Thyroid gland (tissue), 4 donors: ENCODE results near the gene MAP3K5. TPM values are rescaled to one million over a fixed set of nuclear protein-coding genes. Genes with fewer than 3 reads are reported as not detected.

Experiments
- DNase-seq, 2 donors: peaks; one replicate each; pipeline ENCODE4 v3.0.0-alpha.2; 2019
- H3K27ac ChIP-seq, 3 donors: fragments of 200-600 bp; sonication (generic); 1 replicate in 2 of 3; 2 replicates in 1 of 3; pipeline ENCODE4 v1.5.1; 2016 to 2019; ENCODE audit warnings: mild to moderate bottlenecking in 1 of 3, moderate library complexity in 1 of 3
- H3K27me3 ChIP-seq: fragments of 200-600 bp; sonication (generic); one replicate; pipeline ENCODE4 v1.5.1; 2019
- H3K36me3 ChIP-seq, 2 donors: fragments of 200-600 bp; sonication (generic); one replicate each; pipeline ENCODE4 v1.5.1; 2016 to 2019
- H3K4me1 ChIP-seq, 2 donors: fragments of 200-600 bp; sonication (generic); one replicate each; pipeline ENCODE4 v1.5.1; 2017 to 2019
- H3K4me3 ChIP-seq, 3 donors: fragments of 200-600 bp; sonication (generic); replicated peaks in 1 of 3; 1 replicate in 2 of 3; 2 replicates in 1 of 3; pipeline ENCODE4 v1.5.1; 2016; ENCODE audit warnings: mild to moderate bottlenecking in 1 of 3
- H3K9me3 ChIP-seq: fragments of 200-600 bp; sonication (generic); one replicate; pipeline ENCODE4 v1.5.1; 2017
- POLR2A ChIP-seq, 2 donors: fragments of 450-650 bp; IDR thresholded peaks; one replicate each; pipeline ENCODE4 v1.6.1; 2017; ENCODE audit warnings: antibody characterized with exemption in 2 of 2, mild to moderate bottlenecking in 2 of 2, moderate library complexity in 1 of 2
- WGBS, 2 donors: methylation state at CpG; one replicate each; pipeline ENCODE4 v1.1.5; 2017; 5-methylcytosine and 5-hydroxymethylcytosine counted together
- intact Hi-C: fragments of 100-400 bp; cut with DNase I; formaldehyde crosslinking; loops from one replicate; pipeline ENCODE4 v1.15.1; 2023
- total RNA-seq, 4 donors: library from RNA; depleted of rRNA; stranded (reverse); fragments of >200 nt; gene quantifications; one replicate each; pipeline ENCODE4 v1.2.3, GENCODE V29; 2016
- TF ChIP-seq, protein P1 (sequence below), 6 experiments: fragments of 200-600 bp in 3 of 6; fragments of 450-650 bp in 3 of 6; sonication (generic) in 3 of 6; IDR thresholded peaks; one replicate each; pipeline ENCODE4 v1.5.1; 2016 to 2019; ENCODE audit warnings: antibody characterized with exemption in 6 of 6, mild to moderate bottlenecking in 2 of 6, inconsistent platforms in 1 of 6, moderate library complexity in 1 of 6

MAP3K5 gene
- total RNA-seq, 4 donors from 2014 or later: 28.1 to 68.0 (median 46.5) TPM

DNA sequence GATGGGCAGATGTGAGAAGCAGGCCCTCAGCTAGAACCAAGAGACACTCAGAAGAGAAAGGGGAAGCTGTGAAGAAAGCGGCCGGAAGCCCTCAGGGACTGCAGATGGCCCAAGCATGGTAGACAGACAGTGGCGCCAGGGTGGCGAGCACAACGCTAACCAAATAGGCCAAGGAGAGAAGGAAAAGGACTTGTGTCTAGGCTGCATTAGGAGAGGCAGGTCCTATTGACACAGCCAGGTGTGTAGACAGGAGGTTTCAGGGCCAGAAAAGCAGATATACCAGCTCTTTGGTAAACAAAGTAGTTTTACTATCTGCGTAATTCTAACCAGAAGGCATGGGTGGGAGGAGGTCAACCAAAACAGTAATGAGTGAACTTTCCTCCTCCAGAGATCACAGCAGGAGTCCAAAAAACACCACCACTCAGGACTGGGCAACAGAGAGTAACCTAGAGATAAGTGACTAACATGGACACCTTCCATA lies 226.2 kb downstream of the MAP3K5 start:
- intact Hi-C loops: no loop called here
- Histone ChIP-seq H3K27me3 (no peaks in the 10 kb centered on the region), H3K9me3 (no peaks in the 10 kb centered on the region), H3K36me3 (peaks cover 5 to 10% of the 10 kb centered on the region in 2 donors), H3K27ac (no peak overlapping the region), H3K4me1 (no peaks in the 10 kb centered on the region), H3K4me3 (no peak overlapping the region)
- no peak for DNase-seq
- WGBS, 2 donors: 94 to 95% methylated on average over 6 of the region's 6 CpGs
- no peak for TF ChIP-seq POLR2A (IDR thresholded peaks at IDR 0.05)
- TF ChIP-seq, protein P1, sequence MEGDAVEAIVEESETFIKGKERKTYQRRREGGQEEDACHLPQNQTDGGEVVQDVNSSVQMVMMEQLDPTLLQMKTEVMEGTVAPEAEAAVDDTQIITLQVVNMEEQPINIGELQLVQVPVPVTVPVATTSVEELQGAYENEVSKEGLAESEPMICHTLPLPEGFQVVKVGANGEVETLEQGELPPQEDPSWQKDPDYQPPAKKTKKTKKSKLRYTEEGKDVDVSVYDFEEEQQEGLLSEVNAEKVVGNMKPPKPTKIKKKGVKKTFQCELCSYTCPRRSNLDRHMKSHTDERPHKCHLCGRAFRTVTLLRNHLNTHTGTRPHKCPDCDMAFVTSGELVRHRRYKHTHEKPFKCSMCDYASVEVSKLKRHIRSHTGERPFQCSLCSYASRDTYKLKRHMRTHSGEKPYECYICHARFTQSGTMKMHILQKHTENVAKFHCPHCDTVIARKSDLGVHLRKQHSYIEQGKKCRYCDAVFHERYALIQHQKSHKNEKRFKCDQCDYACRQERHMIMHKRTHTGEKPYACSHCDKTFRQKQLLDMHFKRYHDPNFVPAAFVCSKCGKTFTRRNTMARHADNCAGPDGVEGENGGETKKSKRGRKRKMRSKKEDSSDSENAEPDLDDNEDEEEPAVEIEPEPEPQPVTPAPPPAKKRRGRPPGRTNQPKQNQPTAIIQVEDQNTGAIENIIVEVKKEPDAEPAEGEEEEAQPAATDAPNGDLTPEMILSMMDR (IDR thresholded peaks at IDR 0.05): no peak

DNA sequence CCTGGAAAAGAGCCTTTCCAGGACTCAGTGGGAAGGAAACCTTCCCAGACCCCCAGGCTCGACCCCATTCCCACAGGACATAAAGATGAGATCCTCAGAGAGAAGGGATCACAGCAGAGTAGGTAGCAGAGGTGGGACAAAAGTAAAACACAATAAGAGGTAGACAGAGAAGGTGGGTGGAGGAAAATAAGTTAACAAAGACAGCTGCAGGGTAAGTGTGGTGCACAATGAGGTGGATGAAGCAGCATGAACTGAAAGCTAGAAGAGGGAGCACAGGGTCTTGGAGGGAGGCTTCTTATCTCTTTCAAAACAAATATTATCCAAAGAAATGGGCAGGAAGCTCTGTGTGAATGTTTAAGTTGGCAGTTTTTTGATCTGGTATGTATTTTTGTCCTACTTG lies 228.1 kb downstream of the MAP3K5 start:
- no peak overlapping the region for H3K27ac ChIP-seq
- H3K36me3 ChIP-seq: peaks cover 5 to 12% of the 10 kb centered on the region in 2 donors
- intact Hi-C loops: no loop called here
- no peaks in the 10 kb centered on the region for H3K9me3 ChIP-seq
- H3K27me3 ChIP-seq: no peaks in the 10 kb centered on the region
- WGBS, 2 donors: 74 to 79% methylated on average over 1 of the region's 1 CpG
- TF ChIP-seq, protein P1 (IDR thresholded peaks at IDR 0.05): no peak
- TF ChIP-seq POLR2A (IDR thresholded peaks at IDR 0.05): no peak
- H3K4me3 ChIP-seq: no peak overlapping the region
- no peak for DNase-seq
- no peaks in the 10 kb centered on the region for H3K4me1 ChIP-seq

GRCh38 chr6:136563386-136564152 lies 228.7 kb downstream of the MAP3K5 start:
- intact Hi-C loops: no loop called here
- H3K9me3 ChIP-seq: no peaks in the 10 kb centered on the region
- peaks cover 5 to 12% of the 10 kb centered on the region in 2 donors for H3K36me3 ChIP-seq
- H3K4me3 ChIP-seq: no peak overlapping the region
- no peaks in the 10 kb centered on the region for H3K27me3 ChIP-seq
- no peak for DNase-seq
- no peak overlapping the region for H3K27ac ChIP-seq
- no peaks in the 10 kb centered on the region for H3K4me1 ChIP-seq
- TF ChIP-seq POLR2A (IDR thresholded peaks at IDR 0.05): no peak
- TF ChIP-seq, protein P1 (IDR thresholded peaks at IDR 0.05): no peak
- 89 to 90% methylated on average over 6 of the region's 6 CpGs for WGBS, 2 donors

DNA sequence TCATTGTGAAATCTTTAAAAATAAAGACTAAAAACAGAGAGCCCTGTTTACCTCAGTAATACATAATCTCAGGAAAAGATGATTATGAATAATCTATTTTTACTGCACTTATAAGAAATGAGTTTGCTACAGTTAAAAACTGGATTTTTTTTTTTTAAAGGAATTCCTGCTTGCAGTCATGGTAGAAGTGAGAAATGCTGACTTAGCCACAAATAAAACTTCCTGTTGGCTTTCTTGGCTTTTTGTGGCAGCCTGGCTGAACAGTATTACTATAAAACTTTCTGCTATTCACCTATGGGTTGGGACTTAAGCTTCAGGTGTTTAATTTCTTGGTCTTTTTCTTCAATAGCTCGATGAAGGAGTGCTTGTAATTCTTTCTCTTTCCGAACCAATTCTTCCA lies 230.1 kb downstream of the MAP3K5 start:
- 89 to 91% methylated on average over 2 of the region's 2 CpGs for WGBS, 2 donors
- TF ChIP-seq, protein P1 (IDR thresholded peaks at IDR 0.05): no peak
- no peak for TF ChIP-seq POLR2A (IDR thresholded peaks at IDR 0.05)
- no peak for DNase-seq
- Histone ChIP-seq H3K4me3 (no peak overlapping the region), H3K27ac (no peak overlapping the region), H3K4me1 (no peaks in the 10 kb centered on the region), H3K36me3 (peaks cover 4 to 15% of the 10 kb centered on the region in 2 donors), H3K27me3 (no peaks in the 10 kb centered on the region), H3K9me3 (no peaks in the 10 kb centered on the region)
- intact Hi-C loops: no loop called here

DNA sequence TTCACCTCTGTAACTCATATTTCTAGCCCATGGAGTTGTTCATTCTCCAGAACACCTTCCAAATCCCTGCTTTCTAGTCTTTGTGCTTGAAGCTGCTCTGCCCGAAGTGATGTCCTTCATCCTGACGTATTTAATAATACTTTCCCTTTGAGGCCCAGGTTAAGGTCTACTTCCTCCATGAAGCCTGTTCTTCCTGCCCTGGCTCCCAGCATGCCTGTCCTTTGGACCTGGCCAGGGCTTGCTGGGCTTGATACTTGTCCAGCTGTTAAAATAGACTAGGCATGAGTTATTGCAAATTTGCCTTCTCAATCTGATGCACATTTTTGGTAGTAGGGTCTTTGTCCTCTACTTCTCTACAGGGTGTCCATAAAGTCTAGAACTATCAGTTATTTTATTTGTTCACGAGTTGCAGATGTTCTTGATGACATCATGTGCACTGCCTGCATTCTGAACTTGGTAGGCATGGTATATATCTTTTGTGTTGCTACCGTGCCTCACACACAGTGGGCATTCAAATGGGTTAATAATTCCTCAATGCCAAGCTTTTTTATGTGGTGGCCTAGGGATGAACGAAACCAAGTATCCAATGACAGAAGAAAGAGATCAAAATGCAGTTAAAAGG lies 239.0 kb downstream of the MAP3K5 start:
- TF ChIP-seq, protein P1 (IDR thresholded peaks at IDR 0.05): no peak
- TF ChIP-seq POLR2A (IDR thresholded peaks at IDR 0.05): no peak
- WGBS, 2 donors: 91 to 93% methylated on average over 5 of the region's 5 CpGs
- H3K9me3 ChIP-seq: no peaks in the 10 kb centered on the region
- no peak for DNase-seq
- peaks cover 0 to 9% of the 10 kb centered on the region in 2 donors for H3K36me3 ChIP-seq
- H3K4me3 ChIP-seq: no peak overlapping the region
- no peaks in the 10 kb centered on the region for H3K27me3 ChIP-seq
- H3K27ac ChIP-seq: no peak overlapping the region
- intact Hi-C loops: no loop called here
- H3K4me1 ChIP-seq: peaks cover 0 to 13% of the 10 kb centered on the region in 2 donors
